ENCODE measurements around the gene RECQL5. TPM values are rescaled to one million over a fixed set of nuclear protein-coding genes. Genes with fewer than 3 reads are reported as not detected.

The RECQL5 gene
- total and polyA plus RNA-seq, 7 donors: 5.1 to 30.1 (median 11.1) TPM

DNA sequence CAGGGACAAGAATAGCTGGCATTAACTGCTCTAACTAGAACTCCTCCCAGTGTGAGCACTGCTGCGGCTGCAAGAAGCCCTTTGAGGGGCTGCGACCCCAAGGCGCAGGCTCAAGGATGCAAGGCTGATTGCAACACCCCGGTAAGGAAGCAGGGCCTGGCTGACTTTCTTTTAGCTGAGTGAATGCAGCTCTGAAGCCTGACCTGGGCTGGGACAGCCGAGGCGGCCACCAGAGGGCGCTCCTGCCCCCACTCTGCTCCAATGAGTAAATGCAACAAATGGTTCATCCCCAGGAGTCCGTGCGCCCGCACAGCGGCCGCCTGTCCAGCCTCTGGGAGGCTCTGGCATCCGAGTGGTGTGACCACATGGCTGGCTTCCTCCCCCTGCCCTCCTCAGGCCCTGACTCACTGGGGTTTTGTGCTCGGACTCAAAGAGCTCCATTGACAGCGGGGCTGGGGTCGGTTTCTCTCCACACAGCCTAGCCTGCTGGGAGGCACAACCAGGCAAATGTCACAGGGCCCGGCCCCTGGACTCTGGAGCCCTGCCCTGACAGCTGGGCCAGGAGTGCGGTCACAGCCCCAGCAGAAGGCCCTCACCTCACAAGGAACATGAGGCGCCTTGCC, 34.0 kb downstream of the RECQL5 start, which contains the start of gene SMIM5:
SMIM5 (plus strand) TSS at position 572 of the 623 bp plus-strand sequence. CDS start 6,768 bp downstream, outside the sequence.
- 11 to 21% methylated on average over 19 of the region's 19 CpGs for WGBS, 2 donors
- H3K36me3 ChIP-seq: peaks cover 0 to 6% (median 0%) of the 10 kb centered on the region in 4 donors
- intact Hi-C loops (cut with DNase I): loop anchor here (1.0 kb wide), 1 partner anchor 116 kb away; no protein-coding TSS in a partner anchor
- peak within 1 kb of the TSS; percentile 76 to 85 (median 82) for H3K27ac ChIP-seq
- peaks cover 0 to 32% (median 23%) of the 10 kb centered on the region in 4 donors for H3K4me1 ChIP-seq
- peak; percentile 95 for DNase-seq
- no peak for TF ChIP-seq EP300 (IDR thresholded peaks at IDR 0.05)
- TF ChIP-seq POLR2AphosphoS5 (IDR thresholded peaks at IDR 0.05): peak; percentile 32 to 60 (median 54)
- TF ChIP-seq, protein P1, sequence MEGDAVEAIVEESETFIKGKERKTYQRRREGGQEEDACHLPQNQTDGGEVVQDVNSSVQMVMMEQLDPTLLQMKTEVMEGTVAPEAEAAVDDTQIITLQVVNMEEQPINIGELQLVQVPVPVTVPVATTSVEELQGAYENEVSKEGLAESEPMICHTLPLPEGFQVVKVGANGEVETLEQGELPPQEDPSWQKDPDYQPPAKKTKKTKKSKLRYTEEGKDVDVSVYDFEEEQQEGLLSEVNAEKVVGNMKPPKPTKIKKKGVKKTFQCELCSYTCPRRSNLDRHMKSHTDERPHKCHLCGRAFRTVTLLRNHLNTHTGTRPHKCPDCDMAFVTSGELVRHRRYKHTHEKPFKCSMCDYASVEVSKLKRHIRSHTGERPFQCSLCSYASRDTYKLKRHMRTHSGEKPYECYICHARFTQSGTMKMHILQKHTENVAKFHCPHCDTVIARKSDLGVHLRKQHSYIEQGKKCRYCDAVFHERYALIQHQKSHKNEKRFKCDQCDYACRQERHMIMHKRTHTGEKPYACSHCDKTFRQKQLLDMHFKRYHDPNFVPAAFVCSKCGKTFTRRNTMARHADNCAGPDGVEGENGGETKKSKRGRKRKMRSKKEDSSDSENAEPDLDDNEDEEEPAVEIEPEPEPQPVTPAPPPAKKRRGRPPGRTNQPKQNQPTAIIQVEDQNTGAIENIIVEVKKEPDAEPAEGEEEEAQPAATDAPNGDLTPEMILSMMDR (IDR thresholded peaks at IDR 0.05): peak; percentile 58 to 93 (median 84)
- no peaks in the 10 kb centered on the region for H3K9me3 ChIP-seq
- H3K4me3 ChIP-seq: peak within 1 kb of the TSS; percentile 4 to 35 (median 32)
- no peaks in the 10 kb centered on the region for H3K27me3 ChIP-seq

DNA sequence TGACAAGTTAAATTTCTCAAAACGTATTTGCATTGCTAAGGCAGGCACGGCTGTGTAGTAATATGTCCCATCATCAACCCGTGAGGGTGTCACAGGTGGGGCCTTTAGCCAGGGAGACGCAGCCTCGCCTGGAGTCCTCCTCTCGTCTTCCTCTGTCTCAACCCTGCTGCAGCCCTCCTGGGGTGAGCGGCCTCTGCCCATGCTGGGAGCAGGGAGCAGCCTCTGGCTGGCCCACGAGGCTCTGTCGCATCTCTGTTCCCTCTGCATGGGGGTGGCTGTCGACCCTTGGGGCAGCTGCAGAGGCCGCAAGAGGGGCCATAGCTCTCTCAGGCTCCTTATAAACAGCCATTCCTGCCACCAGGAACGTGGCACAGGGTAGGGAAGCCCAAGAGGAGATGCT, 34.5 kb downstream of the RECQL5 start:
- peaks cover 0 to 30% (median 23%) of the 10 kb centered on the region in 4 donors for H3K4me1 ChIP-seq
- 79 to 83% methylated on average over 12 of the region's 12 CpGs for WGBS, 2 donors
- no peak for TF ChIP-seq POLR2AphosphoS5 (IDR thresholded peaks at IDR 0.05)
- TF ChIP-seq, protein P1 (IDR thresholded peaks at IDR 0.05): no peak
- no peak for TF ChIP-seq POLR2A (IDR thresholded peaks at IDR 0.05)
- no peak for TF ChIP-seq EP300 (IDR thresholded peaks at IDR 0.05)

DNA sequence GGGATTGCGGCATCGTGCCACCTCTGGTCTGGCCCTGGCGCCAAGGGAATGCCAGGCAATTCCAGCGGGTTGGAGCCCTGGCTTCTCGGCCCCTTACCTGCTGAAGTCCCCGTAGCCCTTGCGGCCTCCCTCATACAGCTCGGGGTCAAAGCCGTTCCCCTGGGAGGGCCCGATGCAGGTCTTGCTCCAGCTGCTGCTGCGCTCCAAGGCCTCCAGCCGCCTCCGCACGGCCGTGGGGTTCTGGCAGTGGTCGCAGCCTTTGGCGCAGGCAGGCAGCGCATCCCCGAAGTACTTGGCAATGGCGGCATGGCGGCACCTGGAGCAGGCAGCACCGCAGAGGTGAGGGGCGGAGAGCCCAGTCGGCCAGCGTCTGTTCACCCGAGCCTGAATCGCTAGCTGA, 35.6 kb downstream of the RECQL5 start:
- peaks cover 0 to 23% (median 22%) of the 10 kb centered on the region in 4 donors for H3K4me1 ChIP-seq
- DNase-seq: no peak
- no peak overlapping the region for H3K27ac ChIP-seq
- H3K27me3 ChIP-seq: no peaks in the 10 kb centered on the region
- H3K9me3 ChIP-seq: no peaks in the 10 kb centered on the region
- H3K36me3 ChIP-seq: peaks cover 0 to 18% (median 5%) of the 10 kb centered on the region in 4 donors
- WGBS, 2 donors: 94 to 95% methylated on average over 27 of the region's 27 CpGs
- intact Hi-C loops (cut with DNase I): no loop called here
- no peak for TF ChIP-seq EP300 (IDR thresholded peaks at IDR 0.05)
- TF ChIP-seq, protein P1 (IDR thresholded peaks at IDR 0.05): no peak
- TF ChIP-seq POLR2AphosphoS5 (IDR thresholded peaks at IDR 0.05): no peak
- no peak for TF ChIP-seq POLR2A (IDR thresholded peaks at IDR 0.05)
- no peak overlapping the region for H3K4me3 ChIP-seq

More for the DNA sequence above, 34.5 kb downstream of the RECQL5 start:
- H3K27me3 ChIP-seq: no peaks in the 10 kb centered on the region
- H3K27ac ChIP-seq: peak overlapping the region in 3 of 4 donors; percentile 82 to 85 (median 83)
- no peaks in the 10 kb centered on the region for H3K9me3 ChIP-seq
- DNase-seq: no peak
- H3K36me3 ChIP-seq: peaks cover 0 to 7% (median 0%) of the 10 kb centered on the region in 4 donors
- no peak overlapping the region for H3K4me3 ChIP-seq
- intact Hi-C loops (cut with DNase I): no loop called here

DNA sequence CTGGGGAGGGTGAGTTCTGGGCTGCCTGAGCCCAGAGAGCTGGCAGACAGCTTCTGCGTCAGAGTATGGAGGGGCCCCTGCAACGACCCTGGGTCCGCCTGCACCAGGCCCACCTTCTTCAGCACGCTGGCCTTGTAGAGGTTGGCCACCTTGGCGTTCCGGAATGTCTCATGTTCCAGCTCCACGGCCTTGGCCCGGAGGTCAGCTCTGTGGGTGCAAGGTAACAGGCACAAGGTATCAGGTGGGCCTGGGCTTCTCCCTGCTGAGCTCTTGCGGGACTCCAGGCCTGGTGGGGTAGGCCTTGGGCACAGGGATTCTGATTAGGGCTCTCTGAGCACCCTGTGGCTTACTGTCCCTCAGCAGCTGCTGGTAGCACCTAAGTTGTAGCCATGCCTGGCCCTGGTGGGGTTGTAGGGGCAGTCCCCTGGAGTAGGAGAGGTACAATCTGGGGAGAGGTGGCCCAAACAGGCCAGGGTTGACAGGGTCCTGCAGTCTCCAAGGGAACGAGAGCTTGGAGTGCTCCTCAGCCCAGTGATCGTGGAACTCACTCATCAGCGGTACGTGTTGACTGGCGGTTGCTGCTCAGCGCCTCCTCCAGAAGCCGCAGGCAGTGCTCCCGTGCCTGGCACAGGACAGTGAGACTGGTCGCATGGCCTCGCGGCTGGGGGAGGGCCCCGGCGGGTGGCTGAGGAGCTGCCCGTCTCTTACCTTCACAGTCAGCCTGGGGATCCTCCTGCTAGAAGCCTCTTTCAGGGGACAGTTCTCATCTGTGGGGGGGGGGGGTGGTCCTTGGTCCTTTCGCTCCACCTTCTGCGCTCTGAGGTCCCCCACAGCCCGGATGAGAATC, 36.7 kb downstream of the RECQL5 start:
- Histone ChIP-seq H3K9me3 (no peaks in the 10 kb centered on the region), H3K27me3 (no peaks in the 10 kb centered on the region), H3K4me1 (peaks cover 0 to 23% (median 22%) of the 10 kb centered on the region in 4 donors), H3K4me3 (no peak overlapping the region), H3K27ac (no peak overlapping the region), H3K36me3 (peaks cover 0 to 29% (median 10%) of the 10 kb centered on the region in 4 donors)
- 85 to 87% methylated on average over 26 of the region's 26 CpGs for WGBS, 2 donors
- intact Hi-C loops (cut with DNase I): no loop called here
- DNase-seq: no peak
- TF ChIP-seq, protein P1 (IDR thresholded peaks at IDR 0.05): no peak
- TF ChIP-seq POLR2AphosphoS5 (IDR thresholded peaks at IDR 0.05) (no peak), EP300 (IDR thresholded peaks at IDR 0.05) (no peak), POLR2A (IDR thresholded peaks at IDR 0.05) (no peak)

Data from sigmoid colon (tissue), 7 donors.